BE2C (cell line): ENCODE measurements around the gene ZW10.
"Not testable (repeated sequence)": the region's sequence is repeated elsewhere in the genome, so short reads cannot be mapped to it uniquely, and the experiment has no call there.

ENCODE experiments used
- DNase-seq: peaks from one replicate; pipeline ENCODE4 v3.0.0-alpha.2; 2020
- H3K27me3 ChIP-seq: fragments of 250-450 bp; sonication (Bioruptor Pico); 2 replicates; pipeline ENCODE4 v1.5.1; 2020; ENCODE audit warnings: mild to moderate bottlenecking
- H3K36me3 ChIP-seq: fragments of 250-450 bp; sonication (Bioruptor Pico); 2 replicates; pipeline ENCODE4 v1.5.1; 2020; ENCODE audit warnings: mild to moderate bottlenecking
- H3K4me1 ChIP-seq: fragments of 250-450 bp; sonication (Bioruptor Pico); 2 replicates; pipeline ENCODE4 v1.5.1; 2020
- H3K4me3 ChIP-seq: 2 replicates; pipeline ENCODE4 v1.5.1; 2011; ENCODE audit warnings: low read depth, low read length
- H3K9me3 ChIP-seq: fragments of 250-450 bp; sonication (Bioruptor Pico); 2 replicates; pipeline ENCODE4 v1.5.1; 2020
- CTCF ChIP-seq: IDR thresholded peaks from 2 replicates; pipeline ENCODE4 v1.5.1; 2012; ENCODE audit warnings: mild to moderate bottlenecking, low read depth, low read length

ZW10 gene

GRCh38 chr11:113715882-113716625 lies 57.4 kb downstream of the ZW10 start:
- Histone ChIP-seq H3K4me3 (no peak overlapping the region), H3K27me3 (no peaks in the 10 kb centered on the region), H3K9me3 (no peaks in the 10 kb centered on the region), H3K36me3 (no peaks in the 10 kb centered on the region), H3K4me1 (no peaks in the 10 kb centered on the region)
- DNase-seq: no peak
- no peak for TF ChIP-seq CTCF

GRCh38 chr11:113715273-113715672 lies 58.2 kb downstream of the ZW10 start:
- Histone ChIP-seq H3K4me3 (no peak overlapping the region), H3K4me1 (no peaks in the 10 kb centered on the region), H3K36me3 (no peaks in the 10 kb centered on the region), H3K27me3 (no peaks in the 10 kb centered on the region), H3K9me3 (no peaks in the 10 kb centered on the region)
- no peak for TF ChIP-seq CTCF
- no peak for DNase-seq

GRCh38 chr11:113710989-113711388 lies 62.5 kb downstream of the ZW10 start:
- Histone ChIP-seq H3K27me3 (no peaks in the 10 kb centered on the region), H3K4me1 (peaks cover 3% of the 10 kb centered on the region; the same call in 1 of the 2 replicates), H3K9me3 (no peaks in the 10 kb centered on the region), H3K4me3 (no peak overlapping the region), H3K36me3 (no peaks in the 10 kb centered on the region)
- no peak for TF ChIP-seq CTCF
- DNase-seq: no peak

GRCh38 chr11:113705871-113706655 lies 67.4 kb downstream of the ZW10 start, which contains the start of gene TMPRSS5:
Gene TMPRSS5 (minus strand): TSS chr11:113706308. CDS start chr11:113706224, 84 bp downstream.
- no peak for TF ChIP-seq CTCF
- H3K27me3 ChIP-seq: no peaks in the 10 kb centered on the region
- H3K9me3 ChIP-seq: no peaks in the 10 kb centered on the region
- DNase-seq: no peak
- no peaks in the 10 kb centered on the region for H3K36me3 ChIP-seq
- H3K4me3 ChIP-seq: no peak within 1 kb of the TSS
- H3K4me1 ChIP-seq: peaks cover 5% of the 10 kb centered on the region; the same call in 1 of the 2 replicates

GRCh38 chr11:113703551-113703950 lies 69.9 kb downstream of the ZW10 start:
- H3K36me3 ChIP-seq, H3K27me3 ChIP-seq, H3K4me3 ChIP-seq, DNase-seq, H3K9me3 ChIP-seq, H3K4me1 ChIP-seq: not testable (repeated sequence)

- Histone ChIP-seq H3K36me3 (no peaks in the 10 kb centered on the region), H3K9me3 (no peaks in the 10 kb centered on the region), H3K27me3 (no peaks in the 10 kb centered on the region), H3K4me1 (peaks cover 5% of the 10 kb centered on the region; the same call in 1 of the 2 replicates), H3K4me3 (no peak overlapping the region)
- TF ChIP-seq CTCF: no peak
- no peak for DNase-seq
Measured at GRCh38 chr11:113701491-113701890, 72.0 kb downstream of the ZW10 start.
